Upper lobe of left lung (tissue), 6 donors: ENCODE results near the gene RPRD1B. TPM values are rescaled to one million over a fixed set of nuclear protein-coding genes. Genes with fewer than 3 reads are reported as not detected.

Source experiments
- ATAC-seq, 2 donors: fragments of 200-7000 bp; cut with Tn5 transposase; one replicate each; pipeline ENCODE4 v1.9.1; 2022; ENCODE audit warnings: mild to moderate bottlenecking in 2 of 2, moderate library complexity in 2 of 2; ENCODE audit not compliant: low FRiP score in 2 of 2
- DNase-seq, 2 donors: peaks; one replicate each; pipeline ENCODE4 v3.0.0-alpha.2; 2019 to 2020
- H3K27ac ChIP-seq, 4 donors: fragments of 200-600 bp; sonication (generic); one replicate each; pipeline ENCODE4 v1.5.1; 2016 to 2019
- H3K27me3 ChIP-seq, 4 donors: fragments of 200-600 bp; sonication (generic); one replicate each; pipeline ENCODE4 v1.5.1; 2017 to 2019
- H3K36me3 ChIP-seq, 4 donors: fragments of 200-600 bp; sonication (generic); one replicate each; pipeline ENCODE4 v1.5.1; 2016 to 2019
- H3K4me1 ChIP-seq, 4 donors: fragments of 200-600 bp; sonication (generic); one replicate each; pipeline ENCODE4 v1.5.1; 2018 to 2019
- H3K4me3 ChIP-seq, 4 donors: fragments of 200-600 bp; sonication (generic); one replicate each; pipeline ENCODE4 v1.5.1; 2017 to 2019; ENCODE audit warnings: mild to moderate bottlenecking in 2 of 4, moderate library complexity in 1 of 4
- H3K9me3 ChIP-seq, 4 donors: fragments of 200-600 bp; sonication (generic); one replicate each; pipeline ENCODE4 v1.5.1; 2018 to 2019
- CTCF ChIP-seq, 6 experiments: fragments of 450-650 bp in 4 of 6; fragments of 200-600 bp in 2 of 6; sonication (generic) in 2 of 6; IDR thresholded peaks; one replicate each; pipeline ENCODE4 v1.5.1; 2016 to 2019; ENCODE audit warnings: antibody characterized with exemption in 6 of 6
- EP300 ChIP-seq, 4 donors: sonication (generic); formaldehyde crosslinking; IDR thresholded peaks; one replicate each; pipeline ENCODE4 v1.5.1; 2017; ENCODE audit warnings: antibody characterized with exemption in 4 of 4, control low read depth in 2 of 4
- POLR2A ChIP-seq, 4 donors: fragments of 450-650 bp; IDR thresholded peaks; one replicate each; pipeline ENCODE4 v1.5.1; 2016 to 2017; ENCODE audit warnings: antibody characterized with exemption in 4 of 4, mild to moderate bottlenecking in 2 of 4
- POLR2AphosphoS5 ChIP-seq, 2 donors: sonication (generic); formaldehyde crosslinking; IDR thresholded peaks; one replicate each; pipeline ENCODE4 v1.5.1; 2017; ENCODE audit warnings: antibody characterized with exemption in 2 of 2
- WGBS, 2 donors: methylation state at CpG; one replicate each; pipeline ENCODE4 v1.1.5; 2017 to 2018; 5-methylcytosine and 5-hydroxymethylcytosine counted together
- total RNA-seq, 6 donors: library from RNA; depleted of rRNA in 4 of 6; stranded (reverse); fragments of >200 nt in 4 of 6; gene quantifications; one replicate each; pipeline versions ENCODE4 v1.1.0 to v1.2.1, GENCODE V29; 2016 to 2021
- donor health status: DM: no; HTN: no; CAD: no; lungs with moderate emphysema.
- donor health status: DM: no; HTN: yes; CAD: no; lungs with severe emphysema.

The RPRD1B gene
- total RNA-seq, 6 donors from 2014 or later = 26.0 to 75.4 (median 29.2) TPM

DNA sequence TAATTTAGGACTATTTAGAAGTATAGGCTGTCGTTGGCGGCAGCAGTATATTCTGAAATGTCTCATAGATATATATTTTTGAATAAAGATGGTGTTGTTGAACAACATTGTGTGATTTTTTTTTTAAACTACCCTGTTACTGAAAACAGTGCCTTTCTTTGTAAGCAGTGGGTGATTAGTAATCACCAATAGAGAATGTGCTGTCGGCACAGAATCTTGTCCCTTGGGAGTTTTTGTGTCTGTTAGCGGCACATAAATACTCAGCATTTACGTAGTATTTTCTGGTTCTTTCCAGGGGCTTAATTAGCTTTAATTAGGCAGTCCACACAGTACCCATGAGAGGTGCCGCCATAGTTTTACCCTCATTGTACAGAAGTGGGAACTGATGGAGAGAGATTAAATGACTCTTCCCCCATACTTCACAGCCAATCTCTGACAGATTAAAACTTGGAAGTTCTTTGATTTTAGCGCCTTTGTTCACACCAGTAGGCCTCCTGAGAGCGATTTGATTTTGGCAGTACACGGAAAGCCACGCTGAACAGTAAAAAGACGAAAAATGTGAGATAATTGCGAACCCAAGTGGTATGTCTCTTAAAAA is 58.8 kb downstream of the RPRD1B start:
- Histone ChIP-seq H3K4me3 (no peak overlapping the region), H3K36me3 (peaks cover 12 to 34% (median 24%) of the 10 kb centered on the region in 4 donors), H3K4me1 (peaks cover 35 to 48% (median 40%) of the 10 kb centered on the region in 4 donors), H3K9me3 (no peaks in the 10 kb centered on the region), H3K27me3 (no peaks in the 10 kb centered on the region), H3K27ac (peak overlapping the region; percentile 31 to 79 (median 54))
- ATAC-seq (no peak), DNase-seq (no peak)
- 91% methylated on average over 12 of the region's 12 CpGs for WGBS, 2 donors
- TF ChIP-seq POLR2A (IDR thresholded peaks at IDR 0.05) (no peak), EP300 (IDR thresholded peaks at IDR 0.05) (no peak), CTCF (IDR thresholded peaks at IDR 0.05) (no peak), POLR2AphosphoS5 (IDR thresholded peaks at IDR 0.05) (no peak)

- no peak for ATAC-seq
- no peak for TF ChIP-seq CTCF (IDR thresholded peaks at IDR 0.05)
- TF ChIP-seq EP300 (IDR thresholded peaks at IDR 0.05) = no peak
- no peak for TF ChIP-seq POLR2AphosphoS5 (IDR thresholded peaks at IDR 0.05)
- TF ChIP-seq POLR2A (IDR thresholded peaks at IDR 0.05) = no peak
- H3K4me1 ChIP-seq = peaks cover 35 to 48% (median 39%) of the 10 kb centered on the region in 4 donors
- peak overlapping the region in 2 of 4 donors; percentile 61 to 79 for H3K27ac ChIP-seq
- H3K4me3 ChIP-seq = no peak overlapping the region
- H3K36me3 ChIP-seq = peaks cover 12 to 30% (median 22%) of the 10 kb centered on the region in 4 donors
- no peaks in the 10 kb centered on the region for H3K27me3 ChIP-seq
- no peaks in the 10 kb centered on the region for H3K9me3 ChIP-seq
- DNase-seq = no peak
Measured at GRCh38 chr20:38092915-38093314, 59.4 kb downstream of the RPRD1B start.

- no peak for TF ChIP-seq EP300 (IDR thresholded peaks at IDR 0.05)
- TF ChIP-seq CTCF (IDR thresholded peaks at IDR 0.05) = no peak
- TF ChIP-seq POLR2A (IDR thresholded peaks at IDR 0.05) = no peak
- TF ChIP-seq POLR2AphosphoS5 (IDR thresholded peaks at IDR 0.05) = no peak
- peak overlapping the region; percentile 23 to 79 (median 66) for H3K27ac ChIP-seq
- H3K4me1 ChIP-seq = peaks cover 35 to 49% (median 40%) of the 10 kb centered on the region in 4 donors
- ATAC-seq (no peak), DNase-seq (no peak)
- 93 to 96% methylated on average over 8 of the region's 8 CpGs for WGBS, 2 donors
- H3K36me3 ChIP-seq = peaks cover 12 to 23% (median 16%) of the 10 kb centered on the region in 4 donors
- no peaks in the 10 kb centered on the region for H3K27me3 ChIP-seq
- no peak overlapping the region for H3K4me3 ChIP-seq
- no peaks in the 10 kb centered on the region for H3K9me3 ChIP-seq
Measured at GRCh38 chr20:38093641-38094077, 60.1 kb downstream of the RPRD1B start.

DNA sequence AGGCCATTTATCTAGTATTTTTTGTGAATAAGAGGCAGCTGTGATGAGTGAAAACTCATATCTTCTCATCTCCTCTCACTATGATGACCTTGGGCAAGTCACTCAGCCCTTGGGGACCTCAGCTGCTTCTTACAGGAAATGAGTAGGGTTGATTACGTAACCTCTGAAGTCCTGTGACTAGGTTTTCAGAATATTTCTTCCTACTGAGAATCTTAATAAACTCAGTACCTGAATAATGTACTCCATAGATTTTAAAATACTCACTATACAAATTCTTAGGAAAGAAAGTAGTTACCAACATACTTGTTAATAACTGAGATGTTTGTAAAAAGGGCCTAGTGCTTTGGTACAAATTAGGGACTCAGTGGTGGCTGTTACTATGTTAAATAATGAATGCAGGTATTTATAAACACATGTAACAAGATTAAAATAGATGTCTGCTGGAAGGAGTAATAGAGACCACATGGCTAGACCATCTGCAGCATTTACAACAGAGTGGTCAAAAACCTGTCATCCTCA is 60.9 kb downstream of the RPRD1B start:
- WGBS, 2 donors = 32 to 41% methylated on average over 1 of the region's 1 CpG
- DNase-seq (peak in 1 of 2 donors; percentile 72), ATAC-seq (peak in 1 of 2 donors; percentile 88)
- peaks cover 35 to 57% (median 42%) of the 10 kb centered on the region in 4 donors for H3K4me1 ChIP-seq
- no peaks in the 10 kb centered on the region for H3K9me3 ChIP-seq
- TF ChIP-seq POLR2A (IDR thresholded peaks at IDR 0.05) (no peak), CTCF (IDR thresholded peaks at IDR 0.05) (no peak), POLR2AphosphoS5 (IDR thresholded peaks at IDR 0.05) (peak in 1 of 2 donors; percentile 67), EP300 (IDR thresholded peaks at IDR 0.05) (peak in 2 of 4 donors; percentile 48 to 83)
- peak overlapping the region; percentile 61 to 81 (median 75) for H3K27ac ChIP-seq
- H3K27me3 ChIP-seq = no peaks in the 10 kb centered on the region
- no peak overlapping the region for H3K4me3 ChIP-seq
- peaks cover 12 to 16% (median 13%) of the 10 kb centered on the region in 4 donors for H3K36me3 ChIP-seq
